ENCODE measurements around the gene PTPRN2.

Gene PTPRN2

GRCh38 chr7:157830331-157830730 lies 757.3 kb downstream of the PTPRN2 start:
- no peak for DNase-seq

GRCh38 chr7:157829491-157829890 lies 758.1 kb downstream of the PTPRN2 start:
- DNase-seq = no peak

GRCh38 chr7:157828881-157829280 lies 758.7 kb downstream of the PTPRN2 start:
- no peak for DNase-seq

- no peak for DNase-seq
Observed at GRCh38 chr7:157828190-157828589, 759.4 kb downstream of the PTPRN2 start.

- DNase-seq = no peak
Observed at GRCh38 chr7:157827863-157828160, 759.8 kb downstream of the PTPRN2 start.

GRCh38 chr7:157827045-157827862 lies 760.4 kb downstream of the PTPRN2 start:
- DNase-seq = peak in 1 of 2 donors; percentile 12

GRCh38 chr7:157826566-157826965 lies 761.1 kb downstream of the PTPRN2 start:
- DNase-seq = no peak

- DNase-seq = no peak
Observed at GRCh38 chr7:157825325-157825724, 762.3 kb downstream of the PTPRN2 start.

GRCh38 chr7:157824819-157825121 lies 762.9 kb downstream of the PTPRN2 start:
- DNase-seq = no peak

GRCh38 chr7:157824011-157824818 lies 763.4 kb downstream of the PTPRN2 start:
- DNase-seq = no peak

- no peak for DNase-seq
Observed at GRCh38 chr7:157822688-157823031, 765.0 kb downstream of the PTPRN2 start.

GRCh38 chr7:157821959-157822687 lies 765.5 kb downstream of the PTPRN2 start:
- no peak for DNase-seq

- DNase-seq = no peak
Observed at GRCh38 chr7:157820796-157821195, 766.8 kb downstream of the PTPRN2 start.

- no peak for DNase-seq
Observed at GRCh38 chr7:157819455-157819807, 768.2 kb downstream of the PTPRN2 start.

- no peak for DNase-seq
Observed at GRCh38 chr7:157818701-157819454, 768.7 kb downstream of the PTPRN2 start.

GRCh38 chr7:157817944-157818700 lies 769.5 kb downstream of the PTPRN2 start:
- no peak for DNase-seq

- DNase-seq = no peak
Observed at GRCh38 chr7:157817433-157817832, 770.2 kb downstream of the PTPRN2 start.

GRCh38 chr7:157816526-157817250 lies 770.9 kb downstream of the PTPRN2 start:
- DNase-seq = no peak

- DNase-seq = no peak
Observed at GRCh38 chr7:157816086-157816485, 771.5 kb downstream of the PTPRN2 start.

GRCh38 chr7:157815706-157816022 lies 772.0 kb downstream of the PTPRN2 start:
- no peak for DNase-seq

GRCh38 chr7:157814931-157815705 lies 772.5 kb downstream of the PTPRN2 start:
- DNase-seq = no peak
